Kidney tubule cell (primary cell): ENCODE results near the gene ATG2A.
A peak's percentile ranks its signal among the peaks of the same experiment; 100 is the strongest.

Experiments
- DNase-seq: peaks from one replicate; pipeline ENCODE4 v3.0.0-alpha.2; 2018; ENCODE audit warnings: low spot score

The ATG2A gene

GRCh38 chr11:64885367-64886286 lies 31.4 kb downstream of the ATG2A start:
- DNase-seq, result no peak

DNA sequence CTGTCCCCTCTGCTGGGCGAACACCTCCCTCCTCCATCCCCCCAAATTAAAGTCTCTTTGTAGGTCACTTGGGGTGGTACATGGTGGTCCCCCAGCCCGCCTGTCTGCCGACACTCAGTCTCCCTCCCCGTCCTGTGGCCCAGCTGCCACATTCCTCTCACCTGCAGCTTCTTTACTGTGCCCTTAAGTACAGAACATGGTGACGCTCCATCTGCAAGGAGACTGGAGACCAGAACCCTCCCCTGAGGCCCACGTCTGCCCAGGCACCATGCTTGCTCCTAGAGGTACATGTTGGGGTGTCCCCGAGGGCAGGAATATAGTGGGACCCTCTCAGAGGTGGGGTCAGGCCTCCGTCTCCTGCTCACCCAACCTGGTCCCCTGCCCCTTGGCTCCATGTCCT lies 33.0 kb downstream of the ATG2A start:
- no peak for DNase-seq

DNA sequence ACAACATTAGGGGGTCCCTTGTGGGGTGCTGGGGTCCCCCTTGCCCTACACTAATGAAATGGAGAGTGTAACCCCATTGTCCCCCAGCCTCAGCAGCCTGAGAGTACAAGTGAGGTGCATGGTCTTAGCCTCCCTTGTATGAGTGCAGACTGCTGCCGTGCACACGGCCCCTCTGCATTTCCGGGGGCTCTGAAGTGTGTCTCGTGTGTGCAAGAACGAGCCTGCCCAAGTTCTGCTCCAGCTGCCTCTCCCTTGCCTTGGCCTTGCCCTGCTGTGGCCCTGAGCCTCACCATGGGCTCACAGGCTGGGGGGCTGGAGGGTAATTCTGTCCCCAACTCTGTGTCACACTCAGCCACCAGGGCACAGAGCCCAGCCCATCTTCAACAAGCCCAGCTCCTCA lies 33.4 kb downstream of the ATG2A start:
- no peak for DNase-seq

GRCh38 chr11:64882243-64882642 lies 34.8 kb downstream of the ATG2A start:
- DNase-seq, result no peak

GRCh38 chr11:64881476-64881875 lies 35.5 kb downstream of the ATG2A start:
- DNase-seq, result no peak

DNA sequence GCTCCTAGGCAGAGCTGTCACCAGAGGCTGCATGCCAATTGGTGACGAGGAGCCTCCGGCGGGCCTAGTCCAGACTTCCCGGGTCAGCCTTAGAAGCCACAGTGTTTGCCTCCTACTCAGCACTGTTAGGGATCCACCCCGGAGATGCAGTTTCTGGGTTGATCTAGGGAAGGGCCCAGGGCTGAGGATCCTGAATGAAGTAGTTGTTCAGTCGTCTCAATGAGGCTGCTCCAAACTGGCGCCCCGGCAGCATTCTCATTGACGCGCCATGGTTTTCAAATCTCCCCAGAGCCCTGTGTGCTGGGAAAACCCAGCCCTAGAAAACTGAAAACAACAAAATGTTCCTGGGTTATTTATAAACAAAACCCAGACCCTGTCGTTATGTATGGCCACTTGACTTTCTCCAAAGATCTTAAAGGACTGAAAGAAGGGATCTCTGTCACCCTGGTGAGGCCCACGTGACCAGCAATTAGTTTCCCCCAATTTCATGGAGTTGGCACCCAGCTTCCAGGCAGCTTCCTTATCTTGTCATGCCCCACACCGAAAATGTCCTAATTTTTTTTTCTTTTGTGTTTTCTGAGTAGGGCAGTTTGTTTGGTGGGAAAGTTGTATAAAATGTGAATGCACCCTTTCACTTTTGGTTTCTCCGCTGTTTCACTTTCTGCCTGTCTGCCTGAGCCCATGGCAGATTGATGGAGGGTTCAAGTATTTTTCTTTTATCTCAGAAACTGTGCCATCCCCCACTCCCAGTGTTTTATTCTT lies 36.6 kb downstream of the ATG2A start:
- no peak for DNase-seq

- DNase-seq, result no peak
Observed at GRCh38 chr11:64879244-64879900, 37.6 kb downstream of the ATG2A start.

DNA sequence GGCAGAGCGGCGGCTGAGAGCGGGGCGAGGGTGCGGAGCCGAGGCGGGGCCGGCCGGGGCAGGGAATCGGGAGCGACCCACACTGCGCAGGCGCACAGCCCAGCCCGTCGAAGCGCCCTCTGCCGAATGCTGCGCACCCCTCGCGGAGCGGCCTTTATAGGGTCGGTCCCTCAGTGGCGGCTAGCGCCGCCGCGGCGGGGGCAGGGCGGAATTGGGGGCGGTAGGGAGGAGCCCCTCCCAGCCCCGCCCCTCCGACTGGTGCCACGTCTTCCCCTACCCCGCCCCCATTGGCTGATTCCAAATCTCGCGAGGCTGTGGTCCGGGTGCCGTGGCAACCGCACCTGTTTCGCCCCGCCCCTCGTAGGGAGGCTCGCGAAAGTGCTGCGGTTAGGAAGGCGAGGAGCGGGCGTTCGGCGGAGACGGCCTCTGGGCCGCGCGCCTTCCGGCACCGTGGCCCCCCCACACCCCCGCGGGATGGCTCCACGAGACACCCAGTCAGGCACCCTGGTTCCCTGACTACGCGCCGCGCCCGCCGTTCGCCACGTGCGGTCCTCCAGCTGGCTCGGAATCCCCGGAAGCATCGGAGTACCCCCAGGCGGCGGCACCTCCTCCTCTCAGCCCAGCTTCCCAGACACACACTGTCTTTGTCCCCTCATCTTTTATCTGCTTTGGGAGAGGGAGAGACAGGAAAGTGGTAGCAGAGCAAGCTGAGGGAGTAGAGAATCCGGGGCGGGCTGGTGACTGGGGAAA lies 38.3 kb downstream of the ATG2A start, which contains the start of gene EHD1:
EHD1 (minus strand) TSS at position 128 of the 750 bp plus-strand sequence. CDS start 157 bp downstream, outside the sequence.
- DNase-seq, result peak; percentile 97

DNA sequence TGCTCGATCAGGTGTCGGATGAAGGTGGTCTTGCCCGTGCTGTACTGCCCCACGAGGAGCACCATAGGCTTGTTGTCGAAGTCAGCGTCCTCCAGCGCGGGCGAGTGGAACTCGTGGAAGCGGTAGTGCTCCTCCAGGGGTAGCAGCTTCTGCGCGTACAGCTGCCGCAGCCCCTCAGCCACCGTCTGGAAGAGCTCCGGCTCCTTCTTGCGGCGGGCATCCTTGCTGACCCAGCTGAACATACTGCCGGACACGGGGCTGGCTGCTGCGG lies 38.9 kb downstream of the ATG2A start:
- no peak for DNase-seq

GRCh38 chr11:64877390-64878222 lies 39.4 kb downstream of the ATG2A start:
- no peak for DNase-seq

GRCh38 chr11:64876835-64877341 lies 40.1 kb downstream of the ATG2A start:
- peak; percentile 74 for DNase-seq

- DNase-seq, result no peak
Observed at GRCh38 chr11:64876229-64876750, 40.7 kb downstream of the ATG2A start.

DNA sequence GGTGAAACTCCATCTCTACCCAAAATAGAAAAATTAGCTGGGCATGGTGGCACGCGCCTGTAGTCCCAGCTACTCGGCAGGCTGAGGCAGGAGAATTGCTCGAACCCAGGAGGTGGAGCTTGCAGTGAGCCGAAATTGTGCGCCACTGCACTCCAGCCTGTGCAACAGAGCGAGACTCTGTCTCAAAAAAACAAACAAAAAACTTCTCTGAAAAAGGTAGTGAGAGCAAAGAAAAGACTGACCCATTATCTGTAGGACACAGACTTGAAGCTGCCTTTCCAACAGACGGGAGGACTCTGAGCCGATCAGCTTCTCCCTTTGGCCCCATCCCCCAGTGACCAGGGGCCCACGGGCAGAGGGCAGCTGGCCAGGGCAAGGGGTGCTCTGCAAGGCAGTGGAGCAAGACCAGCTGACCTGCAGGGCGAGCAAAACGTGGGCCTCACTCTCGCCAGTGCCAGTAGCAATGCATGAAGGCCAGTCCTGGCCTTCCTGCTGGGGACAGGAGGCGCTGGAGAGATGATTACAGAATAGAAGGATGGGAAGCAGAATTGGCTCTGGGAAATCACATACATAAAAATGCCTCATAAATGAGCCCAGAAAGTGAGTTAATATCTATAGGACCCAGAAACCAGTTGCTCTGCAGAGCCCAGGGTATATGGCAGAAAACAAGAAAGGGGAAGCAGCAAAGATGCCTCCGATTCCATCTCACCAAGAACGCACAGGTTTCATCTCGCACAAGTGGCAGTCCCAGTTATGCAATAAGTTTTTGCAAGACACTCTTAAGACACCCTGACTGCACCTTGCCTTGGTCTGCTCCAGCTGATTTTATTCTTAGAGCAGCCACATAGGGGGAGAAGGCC lies 41.4 kb downstream of the ATG2A start:
- no peak for DNase-seq

- peak; percentile 74 for DNase-seq
Observed at GRCh38 chr11:64874308-64875240, 42.4 kb downstream of the ATG2A start.

GRCh38 chr11:64872790-64873488 lies 44.1 kb downstream of the ATG2A start:
- no peak for DNase-seq

DNA sequence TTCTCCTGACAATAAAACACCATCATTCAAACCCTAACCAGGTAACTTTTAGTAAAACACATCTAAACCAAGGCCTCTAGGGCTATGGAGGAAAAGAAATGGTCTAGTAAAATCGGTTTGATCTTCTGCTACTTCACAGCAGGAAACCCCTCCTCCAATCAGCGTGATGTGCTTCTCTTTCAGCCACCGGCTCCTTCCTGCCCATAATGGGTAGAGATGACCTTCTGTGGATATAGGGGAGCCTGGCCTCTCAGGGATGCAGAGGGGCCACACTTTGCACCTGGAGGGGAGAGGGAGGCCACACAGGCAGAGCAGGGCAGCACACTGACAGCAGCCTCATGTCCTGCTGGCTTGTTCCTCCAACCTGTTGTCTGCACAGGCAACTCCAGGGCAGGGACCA lies 45.5 kb downstream of the ATG2A start:
- no peak for DNase-seq

- DNase-seq, result no peak
Observed at GRCh38 chr11:64870893-64871466, 46.0 kb downstream of the ATG2A start.
